ENCODE results near the gene C12orf54.

DNA sequence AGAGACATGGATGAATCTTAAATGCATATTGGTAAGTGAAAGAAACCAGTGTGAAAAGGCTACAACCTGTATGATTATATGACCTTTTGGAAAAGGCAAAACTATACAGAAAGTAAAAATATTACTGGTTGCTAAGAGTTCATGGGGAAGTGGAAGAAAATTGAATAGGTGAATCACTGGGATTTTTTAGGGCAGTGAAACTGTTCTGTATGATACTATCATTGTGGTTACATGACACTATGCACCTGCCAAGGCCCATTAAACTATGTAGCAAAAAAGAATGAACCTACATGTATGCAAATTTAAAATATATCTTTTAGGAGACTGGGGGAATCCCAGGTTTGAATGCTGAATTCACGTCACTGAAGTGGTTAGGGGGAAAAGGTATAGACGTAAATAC lies 30.6 kb downstream of the C12orf54 start:
- TF ChIP-seq, protein P1, sequence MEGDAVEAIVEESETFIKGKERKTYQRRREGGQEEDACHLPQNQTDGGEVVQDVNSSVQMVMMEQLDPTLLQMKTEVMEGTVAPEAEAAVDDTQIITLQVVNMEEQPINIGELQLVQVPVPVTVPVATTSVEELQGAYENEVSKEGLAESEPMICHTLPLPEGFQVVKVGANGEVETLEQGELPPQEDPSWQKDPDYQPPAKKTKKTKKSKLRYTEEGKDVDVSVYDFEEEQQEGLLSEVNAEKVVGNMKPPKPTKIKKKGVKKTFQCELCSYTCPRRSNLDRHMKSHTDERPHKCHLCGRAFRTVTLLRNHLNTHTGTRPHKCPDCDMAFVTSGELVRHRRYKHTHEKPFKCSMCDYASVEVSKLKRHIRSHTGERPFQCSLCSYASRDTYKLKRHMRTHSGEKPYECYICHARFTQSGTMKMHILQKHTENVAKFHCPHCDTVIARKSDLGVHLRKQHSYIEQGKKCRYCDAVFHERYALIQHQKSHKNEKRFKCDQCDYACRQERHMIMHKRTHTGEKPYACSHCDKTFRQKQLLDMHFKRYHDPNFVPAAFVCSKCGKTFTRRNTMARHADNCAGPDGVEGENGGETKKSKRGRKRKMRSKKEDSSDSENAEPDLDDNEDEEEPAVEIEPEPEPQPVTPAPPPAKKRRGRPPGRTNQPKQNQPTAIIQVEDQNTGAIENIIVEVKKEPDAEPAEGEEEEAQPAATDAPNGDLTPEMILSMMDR (conservative IDR thresholded peaks at IDR 0.05; ENCODE audit: low read length), result no peak
- TF ChIP-seq EZH2phosphoT487 (IDR thresholded peaks at IDR 0.05; ENCODE audit: borderline replicate concordance), result no peak
